Cortex of kidney (tissue), 1 donor: ENCODE results near the gene MDM4.
A peak's percentile ranks its signal among the peaks of the same experiment; 100 is the strongest.
"Not testable (repeated sequence)": the region's sequence is repeated elsewhere in the genome, so short reads cannot be mapped to it uniquely, and the experiment has no call there.

Experiments
- DNase-seq: peaks from one replicate; lab custom pipeline; 2025; lab: John Stamatoyannopoulos, UW

The MDM4 gene, protein sequence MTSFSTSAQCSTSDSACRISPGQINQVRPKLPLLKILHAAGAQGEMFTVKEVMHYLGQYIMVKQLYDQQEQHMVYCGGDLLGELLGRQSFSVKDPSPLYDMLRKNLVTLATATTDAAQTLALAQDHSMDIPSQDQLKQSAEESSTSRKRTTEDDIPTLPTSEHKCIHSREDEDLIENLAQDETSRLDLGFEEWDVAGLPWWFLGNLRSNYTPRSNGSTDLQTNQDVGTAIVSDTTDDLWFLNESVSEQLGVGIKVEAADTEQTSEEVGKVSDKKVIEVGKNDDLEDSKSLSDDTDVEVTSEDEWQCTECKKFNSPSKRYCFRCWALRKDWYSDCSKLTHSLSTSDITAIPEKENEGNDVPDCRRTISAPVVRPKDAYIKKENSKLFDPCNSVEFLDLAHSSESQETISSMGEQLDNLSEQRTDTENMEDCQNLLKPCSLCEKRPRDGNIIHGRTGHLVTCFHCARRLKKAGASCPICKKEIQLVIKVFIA

GRCh38 chr1:204516180-204516879 is at the start of gene MDM4:
MDM4 (plus strand) TSS chr1:204516406; CDS start chr1:204525519, 9,113 bp downstream.
- DNase-seq, result peak; percentile 25

GRCh38 chr1:204466416-204467405 is 49.5 kb upstream of the MDM4 start:
- DNase-seq, result no peak

- no peak for DNase-seq
Observed at GRCh38 chr1:204468206-204468605, 48.0 kb upstream of the MDM4 start.

- no peak for DNase-seq
Observed at GRCh38 chr1:204468766-204469302, 47.4 kb upstream of the MDM4 start.

DNA sequence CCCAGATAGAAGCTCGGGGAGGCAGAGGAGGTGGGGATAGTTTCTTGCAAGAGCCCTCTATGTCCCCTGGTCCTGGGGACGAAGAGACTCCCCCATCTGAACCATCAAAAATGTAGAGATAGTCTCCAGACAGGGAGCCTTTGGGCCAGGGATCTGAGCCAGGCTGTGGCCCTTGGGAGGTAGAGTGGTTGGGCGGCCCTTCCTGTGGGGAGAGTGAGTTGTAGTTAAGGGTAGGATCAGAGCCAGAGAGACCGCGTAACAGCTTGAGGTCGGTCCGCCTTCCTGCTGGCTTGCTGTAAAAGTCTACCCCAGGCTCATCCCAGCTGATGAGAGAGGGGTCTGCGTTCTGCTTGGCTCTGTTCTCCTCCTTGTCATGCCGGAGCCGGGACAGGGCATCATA is 46.9 kb upstream of the MDM4 start:
- no peak for DNase-seq

GRCh38 chr1:204471687-204472086 is 44.5 kb upstream of the MDM4 start:
- DNase-seq, result no peak

- DNase-seq, result no peak
Observed at GRCh38 chr1:204472660-204473059, 43.5 kb upstream of the MDM4 start.

DNA sequence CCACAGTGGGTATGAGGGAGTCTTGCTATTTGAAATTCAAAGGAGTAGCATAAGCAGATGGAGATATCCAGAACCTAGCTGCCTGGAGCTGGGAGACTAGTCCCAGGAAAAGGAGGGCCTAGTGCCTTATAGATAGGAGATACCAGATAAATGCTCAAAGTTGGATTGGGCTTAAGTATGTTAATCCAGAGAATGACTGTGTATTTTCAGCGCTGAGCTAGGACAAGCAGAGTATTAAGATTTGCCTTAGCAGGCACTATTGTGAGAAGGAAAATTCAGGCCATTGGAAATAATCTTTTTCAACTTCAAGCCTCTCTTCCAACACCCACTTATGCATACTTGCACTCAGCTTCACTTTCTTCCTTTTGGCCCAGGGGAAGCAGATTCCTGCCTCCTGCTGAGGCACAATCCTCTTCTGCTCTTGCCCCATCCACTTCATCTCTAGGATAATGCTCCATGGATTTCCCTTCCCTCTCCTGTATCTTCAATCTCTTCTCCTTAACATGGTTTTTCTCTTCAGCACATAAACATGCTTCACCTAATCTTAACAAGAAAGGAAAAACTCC is 42.7 kb upstream of the MDM4 start:
- no peak for DNase-seq

DNA sequence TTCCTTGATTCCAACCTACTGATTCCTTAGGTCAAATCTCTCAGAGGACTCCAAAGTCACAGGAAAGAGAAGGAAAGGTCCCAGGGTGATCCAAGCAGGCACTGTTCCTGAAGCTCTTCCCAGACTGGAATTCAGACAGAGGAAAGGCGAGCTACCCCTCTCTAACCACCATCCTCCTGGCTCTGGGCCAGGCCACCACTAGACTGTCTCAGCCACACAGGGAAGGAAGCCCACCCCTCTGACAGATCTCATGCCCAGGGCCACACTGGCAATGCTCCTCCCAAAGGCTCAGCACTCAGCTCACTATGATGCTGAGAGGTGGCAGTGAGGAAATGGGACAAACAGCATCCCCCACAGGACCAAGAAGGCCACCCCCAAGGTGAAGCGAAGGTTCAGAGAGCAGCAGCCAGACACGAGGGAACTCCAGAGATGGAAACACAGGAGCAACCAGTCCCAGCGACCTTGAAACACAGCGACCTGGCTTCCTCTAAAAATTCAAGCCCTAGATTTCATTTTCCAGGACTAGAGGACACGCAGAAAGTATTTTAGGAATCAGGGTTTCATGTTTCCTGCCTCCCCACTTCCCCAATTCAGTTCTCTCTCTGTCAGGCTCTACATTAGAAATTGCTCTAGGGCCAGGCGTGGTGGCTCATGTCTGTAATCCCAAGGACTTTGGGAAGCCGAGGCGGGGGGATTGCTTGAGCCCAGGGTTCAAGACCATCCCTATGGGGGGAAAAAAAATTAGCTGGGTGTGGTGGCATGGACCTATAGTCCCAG is 40.4 kb upstream of the MDM4 start:
- no peak for DNase-seq

DNA sequence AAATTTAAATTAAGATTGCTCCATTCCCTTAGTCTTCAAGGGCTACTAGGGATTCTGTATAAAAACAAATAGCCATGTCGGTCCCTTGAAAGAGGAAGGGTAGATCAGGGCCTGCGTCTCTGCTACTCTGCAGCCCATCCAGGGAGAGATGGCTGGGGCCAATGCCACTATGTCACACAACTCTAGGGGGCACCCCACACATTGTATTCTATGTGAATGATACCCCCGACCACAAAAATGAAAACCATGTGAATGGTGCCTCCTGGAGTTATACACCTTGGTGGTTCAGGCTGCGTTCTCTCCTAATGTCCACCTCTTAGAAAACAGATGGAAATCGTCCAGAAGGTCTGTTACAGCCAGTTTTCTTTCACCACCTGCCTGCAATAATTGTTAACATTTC is 39.6 kb upstream of the MDM4 start:
- no peak for DNase-seq

DNA sequence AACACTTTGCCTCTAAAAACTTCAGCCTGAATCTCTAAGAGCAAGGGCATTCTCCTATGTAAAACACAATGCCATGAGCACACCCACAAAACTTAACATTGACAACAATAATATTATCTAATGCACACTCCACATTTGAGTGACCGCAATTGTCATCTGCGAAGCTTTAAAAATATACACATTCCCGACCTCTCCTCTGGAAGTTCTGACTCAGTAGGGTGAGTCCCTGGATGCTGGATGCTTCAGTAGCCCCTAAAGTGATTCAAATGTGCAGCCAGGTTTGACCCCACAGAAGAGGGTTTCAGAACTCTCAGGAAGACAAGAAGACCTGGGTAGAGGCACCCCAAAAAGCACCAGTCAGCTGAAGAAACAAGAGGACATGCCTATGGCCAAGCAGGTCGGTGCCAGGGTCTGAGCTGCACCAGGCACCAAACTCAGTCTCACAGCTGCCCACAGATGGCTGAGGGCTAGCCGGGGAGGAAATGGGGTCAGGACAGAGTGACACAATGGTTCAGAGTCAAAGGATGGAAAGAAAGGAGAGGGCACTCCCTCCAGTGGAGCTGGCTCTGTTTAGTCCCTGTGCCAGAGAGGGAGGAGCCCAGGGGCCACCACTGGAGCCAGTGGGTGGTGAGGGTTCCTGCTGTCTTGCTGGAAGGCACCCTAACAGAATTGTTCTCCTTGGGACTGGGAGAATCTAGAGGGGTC is 39.0 kb upstream of the MDM4 start:
- DNase-seq, result no peak

DNA sequence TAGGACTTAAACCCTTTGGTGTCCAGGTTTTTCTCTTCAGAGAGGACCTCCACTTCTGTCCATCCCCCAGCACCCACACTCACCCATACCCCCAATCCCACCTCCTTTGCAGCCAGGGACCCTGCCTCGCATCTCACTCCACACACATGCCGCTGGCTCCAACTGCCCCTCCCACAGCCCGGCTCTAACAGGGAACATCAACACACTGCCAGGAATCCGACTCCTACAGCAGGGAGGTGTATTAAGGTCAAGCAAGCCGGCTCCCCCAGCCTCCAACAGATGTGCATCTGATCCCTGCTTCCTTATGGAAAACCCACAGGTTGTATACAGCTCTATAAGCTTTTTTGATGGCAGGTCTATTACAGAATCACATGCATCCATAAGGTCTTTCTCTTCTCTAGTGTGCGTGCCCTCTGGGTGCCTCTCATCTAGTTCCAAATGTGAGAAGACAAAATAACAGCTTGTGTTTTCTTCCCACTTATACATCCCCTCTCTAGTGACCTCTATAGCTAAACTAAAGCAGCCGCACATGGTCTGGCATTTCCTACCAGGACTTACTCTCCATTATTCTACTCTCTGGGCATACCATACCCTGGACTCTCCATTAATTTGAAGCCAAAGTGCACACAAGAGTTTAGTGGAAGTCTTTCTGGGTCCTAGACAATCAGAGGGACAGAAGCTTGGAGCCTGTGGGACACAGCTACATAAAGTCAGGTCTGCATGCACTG is 37.9 kb upstream of the MDM4 start:
- no peak for DNase-seq

DNA sequence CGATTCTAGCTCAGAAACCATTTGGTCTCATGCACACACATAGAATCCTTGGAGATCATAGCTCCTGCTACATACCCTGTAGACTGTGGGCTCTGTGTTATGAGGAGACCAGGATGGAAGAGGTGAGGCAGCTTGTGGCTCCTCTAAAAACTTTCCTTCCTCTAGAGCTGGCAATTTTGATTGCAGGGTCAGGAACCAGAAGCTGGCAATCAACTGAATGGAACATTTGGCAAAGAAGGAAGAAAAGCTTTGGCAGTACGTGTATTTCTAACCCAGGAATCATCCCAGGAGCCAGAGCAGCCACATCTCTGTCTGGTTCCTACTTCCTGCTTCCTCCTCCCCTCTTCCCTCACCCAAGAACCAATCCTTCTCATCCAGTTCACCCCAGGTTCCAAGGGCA is 37.3 kb upstream of the MDM4 start:
- DNase-seq, result no peak

DNA sequence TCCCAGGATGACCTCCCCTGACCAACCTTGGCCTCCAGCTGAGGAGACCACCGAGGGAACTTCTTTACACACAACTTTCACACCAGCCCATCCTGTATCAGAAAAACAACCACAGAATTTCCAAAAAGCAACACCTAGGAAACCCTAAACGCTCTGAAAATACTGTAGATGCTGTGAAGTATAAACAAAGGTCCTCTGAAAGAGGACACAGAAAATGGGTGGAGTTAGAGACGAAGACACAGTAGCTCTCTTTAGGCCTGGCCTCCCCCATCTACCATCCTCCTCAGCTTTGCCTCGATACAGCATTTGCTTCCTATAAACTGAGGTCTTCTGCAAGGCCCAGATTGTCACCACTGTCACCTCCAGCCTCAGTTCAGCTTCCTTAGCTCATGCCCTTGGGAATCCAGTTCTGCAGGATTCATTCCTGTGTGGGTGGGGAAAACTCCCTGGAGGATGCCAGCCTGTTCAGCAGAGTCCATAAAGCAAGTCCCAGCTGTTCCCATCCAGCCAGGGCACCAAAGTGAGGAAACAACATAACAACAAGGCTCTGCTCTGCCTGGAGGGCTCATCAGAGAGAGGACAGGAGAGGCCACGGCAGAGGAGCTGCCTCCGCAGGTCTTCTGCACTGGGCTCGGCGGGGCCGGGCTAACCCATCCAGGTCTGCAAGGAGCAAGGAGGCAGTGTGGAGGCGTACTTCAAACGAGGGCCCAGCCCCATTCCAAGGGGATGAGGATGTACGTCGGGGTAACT is 36.6 kb upstream of the MDM4 start:
- no peak for DNase-seq

- no peak for DNase-seq
Observed at GRCh38 chr1:204480515-204480914, 35.7 kb upstream of the MDM4 start.

GRCh38 chr1:204483791-204484190 is 32.4 kb upstream of the MDM4 start:
- DNase-seq, result no peak

GRCh38 chr1:204486513-204487255 is 29.5 kb upstream of the MDM4 start:
- DNase-seq, result not testable (repeated sequence)

- no peak for DNase-seq
Observed at GRCh38 chr1:204487256-204487615, 29.0 kb upstream of the MDM4 start.
